ENCODE results near the gene SLC6A6.

Gene SLC6A6

GRCh38 chr3:14489641-14490040, 87.2 kb downstream of the SLC6A6 start:
- ATAC-seq: no peak

- no peak for ATAC-seq
Measured at GRCh38 chr3:14490255-14490654, 87.8 kb downstream of the SLC6A6 start.

- ATAC-seq: no peak
Measured at GRCh38 chr3:14490831-14491230, 88.4 kb downstream of the SLC6A6 start.

- ATAC-seq: peak in 1 of 2 donors; percentile 9
Measured at GRCh38 chr3:14491396-14492190, 89.2 kb downstream of the SLC6A6 start.

GRCh38 chr3:14492948-14493881, 90.8 kb downstream of the SLC6A6 start:
- no peak for ATAC-seq

- no peak for ATAC-seq
Measured at GRCh38 chr3:14494279-14494972, 92.0 kb downstream of the SLC6A6 start.

- no peak for ATAC-seq
Measured at GRCh38 chr3:14494973-14495300, 92.5 kb downstream of the SLC6A6 start.

- no peak for ATAC-seq
Measured at GRCh38 chr3:14496351-14496750, 93.9 kb downstream of the SLC6A6 start.

- ATAC-seq: no peak
Measured at GRCh38 chr3:14497321-14497720, 94.9 kb downstream of the SLC6A6 start.

GRCh38 chr3:14502472-14502871, 100.1 kb downstream of the SLC6A6 start:
- no peak for ATAC-seq

- no peak for ATAC-seq
Measured at GRCh38 chr3:14503033-14503705, 100.8 kb downstream of the SLC6A6 start.

- ATAC-seq: no peak
Measured at GRCh38 chr3:14503706-14504065, 101.3 kb downstream of the SLC6A6 start.

- no peak for ATAC-seq
Measured at GRCh38 chr3:14505001-14505802, 102.8 kb downstream of the SLC6A6 start.

- ATAC-seq: no peak
Measured at GRCh38 chr3:14505803-14506500, 103.5 kb downstream of the SLC6A6 start.

GRCh38 chr3:14506626-14507304, 104.4 kb downstream of the SLC6A6 start:
- ATAC-seq: no peak

GRCh38 chr3:14507305-14507741, 104.9 kb downstream of the SLC6A6 start:
- no peak for ATAC-seq

GRCh38 chr3:14507757-14508504, 105.5 kb downstream of the SLC6A6 start:
- no peak for ATAC-seq

GRCh38 chr3:14508505-14508819, 106.1 kb downstream of the SLC6A6 start:
- ATAC-seq: no peak

GRCh38 chr3:14508966-14509795, 106.8 kb downstream of the SLC6A6 start:
- ATAC-seq: peak; percentile 48 to 49
